ENCODE data around the gene RIPPLY2.

DNA sequence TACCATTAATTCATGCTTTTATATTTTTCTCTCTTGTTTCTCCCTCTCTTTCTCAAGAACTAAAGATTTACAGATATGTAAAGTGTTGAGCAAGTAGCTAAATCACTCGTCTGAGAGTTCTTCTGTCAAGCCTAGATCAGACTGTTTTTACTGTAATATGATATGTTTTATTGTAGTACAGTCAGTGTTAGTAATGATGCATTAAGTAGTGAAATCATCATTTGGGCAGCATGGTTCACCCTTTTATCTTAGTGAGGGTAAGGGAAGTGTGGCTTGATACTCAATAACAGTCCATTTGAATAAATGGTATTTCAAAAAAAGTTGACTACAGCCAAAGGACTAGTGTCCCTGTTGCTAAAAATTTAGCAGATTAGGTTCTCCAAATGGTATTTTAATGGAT lies 15.5 kb downstream of the RIPPLY2 start:
- TF ChIP-seq CTCF (IDR thresholded peaks at IDR 0.05) (no peak), POLR2A (IDR thresholded peaks at IDR 0.05) (no peak)
